ENCODE data around the gene ARHGEF10L.

ARHGEF10L gene

GRCh38 chr1:17699581-17699980, 160.1 kb downstream of the ARHGEF10L start:
- Histone ChIP-seq H3K4me3 (ENCODE audit: low read depth in 1 of 2, low read length in 2 of 2) (no peak overlapping the region), H3K4me1 (ENCODE audit: insufficient read depth, low read length) (no peaks in the 10 kb centered on the region), H3K9me3 (ENCODE audit: insufficient read depth, low read length, severe bottlenecking) (no peaks in the 10 kb centered on the region), H3K27me3 (ENCODE audit: insufficient read depth, low read length, poor library complexity) (no peaks in the 10 kb centered on the region), H3K9ac (ENCODE audit: low read depth, low read length) (no peak overlapping the region), H4K20me1 (ENCODE audit: insufficient read depth, low read length) (0 out of 2 replicates have a peak, but pooled peaks cover 3% of the 10 kb centered on the region), H3K27ac (ENCODE audit: low read length) (no peak overlapping the region), H2AFZ (ENCODE audit: low read depth, low read length) (no peak overlapping the region), H3K36me3 (ENCODE audit: insufficient read depth, low read length) (no peaks in the 10 kb centered on the region), H3K79me2 (ENCODE audit: insufficient read depth, low read length) (no peaks in the 10 kb centered on the region), H3K4me2 (ENCODE audit: insufficient read depth, low read length) (no peak overlapping the region)
- ATAC-seq (ENCODE audit: insufficient read depth, low read depth) (no peak), DNase-seq (no peak)
- TF ChIP-seq EZH2 (IDR thresholded peaks at IDR 0.05; ENCODE audit: borderline replicate concordance, low read depth, low read length, severe bottlenecking) (no peak), CTCF (IDR thresholded peaks at IDR 0.05; ENCODE audit: borderline replicate concordance, extremely low read depth, low read length, poor library complexity, severe bottlenecking) (no peak)

GRCh38 chr1:17700945-17701810, 161.7 kb downstream of the ARHGEF10L start:
- H3K27ac ChIP-seq (ENCODE audit: low read length): no peak overlapping the region
- no peak overlapping the region for H3K4me3 ChIP-seq (ENCODE audit: low read depth in 1 of 2, low read length in 2 of 2)
- DNase-seq: no peak
- no peaks in the 10 kb centered on the region for H3K79me2 ChIP-seq (ENCODE audit: insufficient read depth, low read length)
- no peaks in the 10 kb centered on the region for H3K9me3 ChIP-seq (ENCODE audit: insufficient read depth, low read length, severe bottlenecking)
- H2AFZ ChIP-seq (ENCODE audit: low read depth, low read length): no peak overlapping the region
- 0 out of 2 replicates have a peak, but pooled peaks cover 3% of the 10 kb centered on the region for H4K20me1 ChIP-seq (ENCODE audit: insufficient read depth, low read length)
- no peak overlapping the region for H3K4me2 ChIP-seq (ENCODE audit: insufficient read depth, low read length)
- H3K36me3 ChIP-seq (ENCODE audit: insufficient read depth, low read length): no peaks in the 10 kb centered on the region
- TF ChIP-seq CTCF (IDR thresholded peaks at IDR 0.05; ENCODE audit: borderline replicate concordance, extremely low read depth, low read length, poor library complexity, severe bottlenecking) (no peak), EZH2 (IDR thresholded peaks at IDR 0.05; ENCODE audit: borderline replicate concordance, low read depth, low read length, severe bottlenecking) (no peak)
- no peaks in the 10 kb centered on the region for H3K4me1 ChIP-seq (ENCODE audit: insufficient read depth, low read length)
- no peak for ATAC-seq (ENCODE audit: insufficient read depth, low read depth)
- no peaks in the 10 kb centered on the region for H3K27me3 ChIP-seq (ENCODE audit: insufficient read depth, low read length, poor library complexity)
- H3K9ac ChIP-seq (ENCODE audit: low read depth, low read length): no peak overlapping the region

- H3K4me3 ChIP-seq (ENCODE audit: low read depth in 1 of 2, low read length in 2 of 2): no peak overlapping the region
- H3K9ac ChIP-seq (ENCODE audit: low read depth, low read length): no peak overlapping the region
- H3K27ac ChIP-seq (ENCODE audit: low read length): no peak overlapping the region
- DNase-seq: no peak
- ATAC-seq (ENCODE audit: insufficient read depth, low read depth): no peak
- H3K27me3 ChIP-seq (ENCODE audit: insufficient read depth, low read length, poor library complexity): no peaks in the 10 kb centered on the region
- H3K36me3 ChIP-seq (ENCODE audit: insufficient read depth, low read length): no peaks in the 10 kb centered on the region
- H2AFZ ChIP-seq (ENCODE audit: low read depth, low read length): no peak overlapping the region
- no peaks in the 10 kb centered on the region for H3K9me3 ChIP-seq (ENCODE audit: insufficient read depth, low read length, severe bottlenecking)
- TF ChIP-seq CTCF (IDR thresholded peaks at IDR 0.05; ENCODE audit: borderline replicate concordance, extremely low read depth, low read length, poor library complexity, severe bottlenecking): no peak
- TF ChIP-seq EZH2 (IDR thresholded peaks at IDR 0.05; ENCODE audit: borderline replicate concordance, low read depth, low read length, severe bottlenecking): no peak
- H4K20me1 ChIP-seq (ENCODE audit: insufficient read depth, low read length): no peaks in the 10 kb centered on the region
- no peaks in the 10 kb centered on the region for H3K79me2 ChIP-seq (ENCODE audit: insufficient read depth, low read length)
- no peaks in the 10 kb centered on the region for H3K4me1 ChIP-seq (ENCODE audit: insufficient read depth, low read length)
- H3K4me2 ChIP-seq (ENCODE audit: insufficient read depth, low read length): no peak overlapping the region
These were observed 164.7 kb downstream of the ARHGEF10L start for GRCh38 chr1:17704176-17704575.
